BE2C (cell line): ENCODE results near the gene SMCHD1.
"Not testable (repeated sequence)": the region's sequence is repeated elsewhere in the genome, so short reads cannot be mapped to it uniquely, and the experiment has no call there.

Experiments
- DNase-seq: peaks from one replicate; pipeline ENCODE4 v3.0.0-alpha.2; 2020
- H3K27me3 ChIP-seq: fragments of 250-450 bp; sonication (Bioruptor Pico); 2 replicates; pipeline ENCODE4 v1.5.1; 2020; ENCODE audit warnings: mild to moderate bottlenecking
- H3K36me3 ChIP-seq: fragments of 250-450 bp; sonication (Bioruptor Pico); 2 replicates; pipeline ENCODE4 v1.5.1; 2020; ENCODE audit warnings: mild to moderate bottlenecking
- H3K4me1 ChIP-seq: fragments of 250-450 bp; sonication (Bioruptor Pico); 2 replicates; pipeline ENCODE4 v1.5.1; 2020
- H3K4me3 ChIP-seq: 2 replicates; pipeline ENCODE4 v1.5.1; 2011; ENCODE audit warnings: low read depth, low read length
- H3K9me3 ChIP-seq: fragments of 250-450 bp; sonication (Bioruptor Pico); 2 replicates; pipeline ENCODE4 v1.5.1; 2020
- CTCF ChIP-seq: IDR thresholded peaks from 2 replicates; pipeline ENCODE4 v1.5.1; 2012; ENCODE audit warnings: mild to moderate bottlenecking, low read depth, low read length

Gene SMCHD1

GRCh38 chr18:2787225-2787624 is 131.7 kb downstream of the SMCHD1 start:
- Histone ChIP-seq H3K4me3 (no peak overlapping the region), H3K9me3 (no peaks in the 10 kb centered on the region), H3K36me3 (no peaks in the 10 kb centered on the region), H3K27me3 (no peaks in the 10 kb centered on the region), H3K4me1 (no peaks in the 10 kb centered on the region)
- TF ChIP-seq CTCF, result no peak
- no peak for DNase-seq

- Histone ChIP-seq H3K4me1 (no peaks in the 10 kb centered on the region), H3K4me3 (no peak overlapping the region), H3K27me3 (no peaks in the 10 kb centered on the region), H3K36me3 (peaks cover 4% of the 10 kb centered on the region; the same call in 1 of the 2 replicates), H3K9me3 (no peaks in the 10 kb centered on the region)
- no peak for TF ChIP-seq CTCF
- DNase-seq, result no peak
Measured at GRCh38 chr18:2792395-2792794, 136.9 kb downstream of the SMCHD1 start.

- Histone ChIP-seq H3K9me3 (no peaks in the 10 kb centered on the region), H3K36me3 (peaks cover 4% of the 10 kb centered on the region; the same call in 1 of the 2 replicates), H3K4me3 (no peak overlapping the region), H3K27me3 (no peaks in the 10 kb centered on the region), H3K4me1 (no peaks in the 10 kb centered on the region)
- no peak for DNase-seq
- TF ChIP-seq CTCF, result no peak
Measured at GRCh38 chr18:2794159-2794558, 138.6 kb downstream of the SMCHD1 start.

- Histone ChIP-seq H3K9me3 (no peaks in the 10 kb centered on the region), H3K4me3 (no peak overlapping the region), H3K4me1 (no peaks in the 10 kb centered on the region), H3K36me3 (peaks cover 4% of the 10 kb centered on the region; the same call in 1 of the 2 replicates), H3K27me3 (no peaks in the 10 kb centered on the region)
- DNase-seq, result no peak
- TF ChIP-seq CTCF, result no peak
Measured at GRCh38 chr18:2797951-2798350, 142.4 kb downstream of the SMCHD1 start.

GRCh38 chr18:2799369-2799768 is 143.8 kb downstream of the SMCHD1 start:
- TF ChIP-seq CTCF, result no peak
- Histone ChIP-seq H3K9me3 (no peaks in the 10 kb centered on the region), H3K36me3 (peaks cover 4% of the 10 kb centered on the region; the same call in 1 of the 2 replicates), H3K27me3 (no peaks in the 10 kb centered on the region), H3K4me1 (no peaks in the 10 kb centered on the region), H3K4me3 (no peak overlapping the region)
- no peak for DNase-seq

- no peak for DNase-seq
- Histone ChIP-seq H3K36me3 (no peaks in the 10 kb centered on the region), H3K9me3 (no peaks in the 10 kb centered on the region), H3K4me1 (no peaks in the 10 kb centered on the region), H3K27me3 (no peaks in the 10 kb centered on the region), H3K4me3 (no peak overlapping the region)
- TF ChIP-seq CTCF, result no peak
Measured at GRCh38 chr18:2805970-2806943, 150.7 kb downstream of the SMCHD1 start.

- H3K36me3 ChIP-seq, H3K4me3 ChIP-seq, H3K27me3 ChIP-seq, DNase-seq, H3K9me3 ChIP-seq, H3K4me1 ChIP-seq: not testable (repeated sequence)
Measured at GRCh38 chr18:2808640-2809039, 153.1 kb downstream of the SMCHD1 start.

GRCh38 chr18:2809666-2810183 is 154.2 kb downstream of the SMCHD1 start:
- not testable (repeated sequence) for H3K4me1 ChIP-seq, H3K27me3 ChIP-seq, H3K4me3 ChIP-seq, DNase-seq, H3K36me3 ChIP-seq, H3K9me3 ChIP-seq
